ENCODE results near the gene MAMSTR.

The MAMSTR gene

DNA sequence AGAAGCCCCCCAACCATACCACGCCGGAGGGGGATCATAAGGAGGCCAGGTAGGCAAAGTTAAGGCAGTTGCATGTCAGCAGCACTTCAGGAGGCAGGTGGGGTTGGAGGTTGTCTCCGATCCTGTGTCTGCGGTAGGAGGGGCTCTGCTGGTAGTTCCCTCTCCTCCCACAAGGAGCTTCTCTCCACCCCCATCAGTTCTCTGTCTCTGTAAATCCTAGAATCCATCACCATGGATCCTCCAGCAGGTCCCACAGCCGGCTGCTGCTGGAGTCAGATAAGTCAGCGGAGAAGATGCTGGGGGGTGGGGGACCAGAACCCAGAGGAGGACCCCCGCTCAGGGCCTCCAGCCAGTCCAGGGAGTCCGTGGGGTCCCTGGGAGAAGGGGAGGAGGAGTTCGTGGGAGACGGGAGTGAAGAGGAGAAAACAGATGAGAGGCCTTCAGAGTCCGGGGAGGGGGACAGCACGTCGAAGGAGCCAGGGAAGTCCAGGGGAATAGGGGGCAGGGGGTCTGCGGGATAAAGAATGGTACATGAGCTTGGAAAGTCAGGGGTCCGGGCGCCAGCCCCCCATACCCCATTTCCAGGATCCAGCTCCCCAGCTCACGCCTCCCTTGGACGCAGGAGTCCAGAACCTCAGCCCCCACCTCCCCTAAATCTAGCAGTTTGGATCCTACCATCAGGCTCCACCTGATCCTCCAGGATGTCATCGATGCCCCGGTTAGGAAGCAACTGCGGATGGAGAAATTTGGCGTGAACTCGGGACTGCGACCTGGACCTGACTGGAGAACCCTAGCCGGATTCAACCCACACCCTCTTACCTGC is 6.3 kb downstream of the MAMSTR start:
- H3K4me3 ChIP-seq (ENCODE audit: low read depth in 1 of 2, low read length in 1 of 2) = peak overlapping the region; percentile 55 to 63
- no peaks in the 10 kb centered on the region for H3K9me3 ChIP-seq
- peaks cover 9 to 16% of the 10 kb centered on the region in 2 experiments for H3K4me1 ChIP-seq (ENCODE audit: control insufficient read depth in 1 of 2, insufficient read depth in 1 of 2, low read depth in 1 of 2, low read length in 1 of 2)
- H3K27ac ChIP-seq = no peak overlapping the region
- H3K27me3 ChIP-seq = peaks cover 19% of the 10 kb centered on the region
- no peaks in the 10 kb centered on the region for H3K36me3 ChIP-seq
- TF ChIP-seq, protein P1, sequence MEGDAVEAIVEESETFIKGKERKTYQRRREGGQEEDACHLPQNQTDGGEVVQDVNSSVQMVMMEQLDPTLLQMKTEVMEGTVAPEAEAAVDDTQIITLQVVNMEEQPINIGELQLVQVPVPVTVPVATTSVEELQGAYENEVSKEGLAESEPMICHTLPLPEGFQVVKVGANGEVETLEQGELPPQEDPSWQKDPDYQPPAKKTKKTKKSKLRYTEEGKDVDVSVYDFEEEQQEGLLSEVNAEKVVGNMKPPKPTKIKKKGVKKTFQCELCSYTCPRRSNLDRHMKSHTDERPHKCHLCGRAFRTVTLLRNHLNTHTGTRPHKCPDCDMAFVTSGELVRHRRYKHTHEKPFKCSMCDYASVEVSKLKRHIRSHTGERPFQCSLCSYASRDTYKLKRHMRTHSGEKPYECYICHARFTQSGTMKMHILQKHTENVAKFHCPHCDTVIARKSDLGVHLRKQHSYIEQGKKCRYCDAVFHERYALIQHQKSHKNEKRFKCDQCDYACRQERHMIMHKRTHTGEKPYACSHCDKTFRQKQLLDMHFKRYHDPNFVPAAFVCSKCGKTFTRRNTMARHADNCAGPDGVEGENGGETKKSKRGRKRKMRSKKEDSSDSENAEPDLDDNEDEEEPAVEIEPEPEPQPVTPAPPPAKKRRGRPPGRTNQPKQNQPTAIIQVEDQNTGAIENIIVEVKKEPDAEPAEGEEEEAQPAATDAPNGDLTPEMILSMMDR (IDR thresholded peaks at IDR 0.05) = no peak

GRCh38 chr19:48711106-48711662 is 8.3 kb downstream of the MAMSTR start:
- peaks cover 19% of the 10 kb centered on the region for H3K27me3 ChIP-seq
- TF ChIP-seq, protein P1 (IDR thresholded peaks at IDR 0.05) = no peak

GRCh38 chr19:48708471-48708870 is 11.1 kb downstream of the MAMSTR start:
- Histone ChIP-seq H3K36me3 (no peaks in the 10 kb centered on the region), H3K9me3 (no peaks in the 10 kb centered on the region), H3K4me1 (ENCODE audit: control insufficient read depth in 1 of 2, insufficient read depth in 1 of 2, low read depth in 1 of 2, low read length in 1 of 2) (peaks cover under 1 to 2% of the 10 kb centered on the region in 2 experiments), H3K4me3 (ENCODE audit: low read depth in 1 of 2, low read length in 1 of 2) (no peak overlapping the region), H3K27ac (no peak overlapping the region), H3K27me3 (peaks cover 10% of the 10 kb centered on the region)
- TF ChIP-seq, protein P1 (IDR thresholded peaks at IDR 0.05) = no peak

More at GRCh38 chr19:48711106-48711662, 8.3 kb downstream of the MAMSTR start:
- no peak overlapping the region for H3K27ac ChIP-seq
- H3K4me3 ChIP-seq (ENCODE audit: low read depth in 1 of 2, low read length in 1 of 2) = no peak overlapping the region
- H3K9me3 ChIP-seq = no peaks in the 10 kb centered on the region
- peaks cover 9 to 16% of the 10 kb centered on the region in 2 experiments for H3K4me1 ChIP-seq (ENCODE audit: control insufficient read depth in 1 of 2, insufficient read depth in 1 of 2, low read depth in 1 of 2, low read length in 1 of 2)
- no peaks in the 10 kb centered on the region for H3K36me3 ChIP-seq

- TF ChIP-seq, protein P1 (IDR thresholded peaks at IDR 0.05) = no peak
- H3K9me3 ChIP-seq = no peaks in the 10 kb centered on the region
- H3K4me1 ChIP-seq (ENCODE audit: control insufficient read depth in 1 of 2, insufficient read depth in 1 of 2, low read depth in 1 of 2, low read length in 1 of 2) = no peaks in the 10 kb centered on the region
- no peak overlapping the region for H3K27ac ChIP-seq
- H3K4me3 ChIP-seq (ENCODE audit: low read depth in 1 of 2, low read length in 1 of 2) = no peak overlapping the region
- no peaks in the 10 kb centered on the region for H3K27me3 ChIP-seq
- no peaks in the 10 kb centered on the region for H3K36me3 ChIP-seq
Observed at GRCh38 chr19:48705431-48705830, 14.1 kb downstream of the MAMSTR start.

GRCh38 chr19:48703316-48703715 is 16.2 kb downstream of the MAMSTR start:
- H3K4me3 ChIP-seq (ENCODE audit: low read depth in 1 of 2, low read length in 1 of 2) = no peak overlapping the region
- TF ChIP-seq, protein P1 (IDR thresholded peaks at IDR 0.05) = no peak
- H3K9me3 ChIP-seq = no peaks in the 10 kb centered on the region
- H3K36me3 ChIP-seq = no peaks in the 10 kb centered on the region
- H3K27ac ChIP-seq = no peak overlapping the region
- H3K4me1 ChIP-seq (ENCODE audit: control insufficient read depth in 1 of 2, insufficient read depth in 1 of 2, low read depth in 1 of 2, low read length in 1 of 2) = no peaks in the 10 kb centered on the region
- H3K27me3 ChIP-seq = peaks cover 10% of the 10 kb centered on the region
